Fibroblast of lung (primary cell): Measurements from ENCODE around the gene MLYCD.

Experiments
- CTCF ChIP-seq, 2 donors: IDR thresholded peaks in 1 of 2; conservative IDR thresholded peaks in 1 of 2; 1 replicate in 1 of 2; 2 replicates in 1 of 2; pipeline ENCODE4 v1.5.1; 2011 to 2012; ENCODE audit warnings: low read length in 2 of 2, control low read depth in 1 of 2, inconsistent platforms in 1 of 2, low read depth in 1 of 2, mild to moderate bottlenecking in 1 of 2
- EZH2 ChIP-seq: IDR thresholded peaks from 2 replicates; pipeline ENCODE4 v1.5.1; 2012; ENCODE audit warnings: low read length, control low read depth, mild to moderate bottlenecking; ENCODE audit errors: missing control alignments

DNA sequence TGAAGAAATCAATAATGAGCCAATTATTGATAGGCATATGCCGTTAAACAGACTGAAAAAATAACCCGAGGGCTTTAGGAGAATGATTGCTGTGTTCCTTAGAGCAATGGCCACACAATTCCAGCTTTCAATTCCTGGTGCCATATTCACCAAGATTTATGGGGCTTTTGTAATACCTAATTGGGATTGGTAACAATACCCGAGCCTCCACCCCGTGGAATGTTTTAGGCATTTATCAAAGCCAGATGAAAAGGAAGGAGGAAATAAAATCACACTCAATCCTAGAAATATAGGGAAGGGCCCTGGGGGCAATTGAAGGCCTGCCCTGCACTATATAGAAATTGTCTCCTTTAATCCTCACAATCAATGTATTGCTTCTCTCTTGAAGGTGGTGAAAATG lies 42.1 kb upstream of the MLYCD start:
- no peak for TF ChIP-seq CTCF (conservative IDR thresholded peaks at IDR 0.05 in 1 of 2, IDR thresholded peaks at IDR 0.05 in 1 of 2; ENCODE audit: low read depth in 1 of 2, low read length in 2 of 2)
- TF ChIP-seq EZH2 = no peak
